CD4-positive, alpha-beta T cell treated with Interleukin-2 at 100 ng/mL for 4 hours (primary cell): ENCODE data around the gene NSUN2.
A peak's percentile ranks its signal among the peaks of the same experiment; 100 is the strongest.
"Not testable (repeated sequence)": the region's sequence is repeated elsewhere in the genome, so short reads cannot be mapped to it uniquely, and the experiment has no call there.

Source experiments
- DNase-seq: peaks from one replicate; pipeline ENCODE4 v3.0.0-alpha.2; 2020; ENCODE audit warnings: low spot score

Gene NSUN2

DNA sequence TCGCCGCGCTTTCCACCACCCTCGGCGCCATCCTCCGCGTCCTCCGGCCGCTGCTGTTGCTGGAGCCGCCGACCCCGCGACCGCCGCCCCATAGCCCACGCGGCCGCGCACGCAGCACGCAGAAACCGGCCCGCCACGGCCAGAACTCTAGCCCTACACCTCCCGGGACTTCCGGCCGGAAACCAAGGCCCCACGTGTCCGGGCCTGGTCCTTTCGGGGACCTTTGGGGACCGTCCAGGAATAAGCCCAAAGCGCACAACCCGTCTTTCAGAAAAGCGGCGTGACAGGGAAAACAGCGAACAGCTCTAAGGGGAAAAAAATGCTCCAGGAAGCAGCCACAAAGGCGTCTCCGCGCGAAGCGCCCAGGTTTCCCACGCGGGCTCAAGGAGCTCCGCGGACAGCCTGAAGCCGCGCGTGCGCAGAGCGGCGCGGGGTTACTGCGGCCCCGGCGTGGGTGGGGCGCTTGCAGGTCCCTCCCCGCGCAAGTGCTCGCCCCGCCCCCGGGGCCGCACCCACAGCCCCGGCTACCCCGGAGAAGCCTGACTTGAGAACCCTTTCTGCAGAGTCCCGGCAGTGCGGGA lies at the start of gene NSUN2, which contains the start of gene SRD5A1:
NSUN2 (minus strand) TSS at position 157 of the 581 bp plus-strand sequence; CDS start at position 92, 65 bp downstream.
SRD5A1 (plus strand) TSS at position 553 of the 581 bp plus-strand sequence. CDS start 137 bp downstream, outside the sequence.
- peak; percentile 89 for DNase-seq

GRCh38 chr5:6682239-6682638 lies 49.4 kb upstream of the NSUN2 start:
- DNase-seq: no peak

DNA sequence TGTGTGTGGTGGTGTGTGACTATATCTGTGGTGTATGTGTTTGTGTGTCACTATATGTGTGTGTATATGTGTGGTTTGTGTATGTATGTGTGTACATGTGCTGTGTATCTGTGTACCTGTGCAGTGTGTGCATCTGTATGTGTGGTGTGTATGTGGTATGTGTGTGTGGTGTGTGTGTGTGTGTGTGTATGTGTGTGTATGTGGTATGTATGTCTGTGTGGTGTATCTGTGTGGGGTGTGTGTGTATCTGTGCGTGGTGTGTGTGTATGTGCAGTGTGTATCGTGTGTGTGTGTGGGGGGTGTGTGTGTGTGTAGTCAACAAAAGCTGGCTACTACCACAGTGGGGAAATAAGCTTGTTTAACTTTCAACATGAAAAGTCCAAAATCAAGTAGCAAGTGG lies 48.8 kb upstream of the NSUN2 start:
- DNase-seq: no peak

- DNase-seq: no peak
Observed at GRCh38 chr5:6680922-6681321, 48.1 kb upstream of the NSUN2 start.

- DNase-seq: no peak
Observed at GRCh38 chr5:6678385-6678784, 45.5 kb upstream of the NSUN2 start.

GRCh38 chr5:6676702-6677101 lies 43.9 kb upstream of the NSUN2 start:
- no peak for DNase-seq

DNA sequence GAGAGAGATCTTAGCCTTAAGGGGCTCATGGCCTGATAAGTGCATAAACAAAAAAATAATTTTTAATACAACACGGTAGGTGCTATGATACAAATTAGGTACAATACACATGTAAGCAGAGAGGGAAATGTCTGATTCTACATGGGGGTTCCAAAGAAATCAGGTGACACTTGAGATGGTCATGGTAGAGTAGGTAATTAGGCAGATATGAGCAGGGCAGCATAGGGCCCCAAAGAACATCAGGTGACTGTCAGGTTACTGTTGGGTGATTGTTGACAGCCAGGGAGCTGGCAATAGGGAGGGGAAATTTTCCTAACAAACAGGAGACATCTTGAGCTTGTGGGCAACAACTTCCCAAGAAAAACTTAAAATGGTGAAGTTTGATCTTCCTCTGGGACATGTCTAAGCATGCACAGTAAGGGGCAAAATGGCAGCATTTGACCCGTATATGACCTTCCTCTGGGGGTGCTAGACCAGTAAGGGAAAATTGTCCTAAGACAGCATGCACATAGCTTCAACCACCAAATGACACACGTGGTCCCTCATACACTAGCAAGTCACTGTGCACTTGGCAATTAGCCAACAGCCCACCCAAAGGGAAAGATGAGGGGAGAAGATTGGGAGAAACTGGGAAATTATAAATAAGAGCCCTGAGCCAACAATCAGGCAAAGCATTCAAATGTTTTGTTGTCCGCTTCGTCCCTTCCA lies 43.1 kb upstream of the NSUN2 start:
- DNase-seq: no peak

DNA sequence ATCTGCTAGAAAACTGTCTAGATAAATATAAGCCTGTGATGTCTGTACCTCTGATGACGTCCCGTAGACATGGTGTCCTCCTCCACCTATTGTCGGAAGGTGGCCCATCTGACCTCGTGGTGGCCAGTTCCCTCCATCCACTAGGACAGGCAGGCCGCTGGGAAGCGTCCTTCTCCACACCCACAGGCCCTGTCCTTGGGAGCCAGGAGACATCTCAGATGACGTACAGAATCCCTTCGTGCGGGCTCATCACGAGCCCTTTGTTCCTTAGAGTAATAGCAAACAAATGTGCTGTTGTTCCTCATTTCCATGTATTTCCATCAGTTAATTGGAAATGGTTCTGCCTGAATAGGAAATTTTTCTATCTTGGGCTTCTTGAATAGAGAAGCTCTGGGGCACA lies 42.0 kb upstream of the NSUN2 start:
- no peak for DNase-seq

- DNase-seq: no peak
Observed at GRCh38 chr5:6674421-6674820, 41.6 kb upstream of the NSUN2 start.

- DNase-seq: no peak
Observed at GRCh38 chr5:6673963-6674362, 41.1 kb upstream of the NSUN2 start.

DNA sequence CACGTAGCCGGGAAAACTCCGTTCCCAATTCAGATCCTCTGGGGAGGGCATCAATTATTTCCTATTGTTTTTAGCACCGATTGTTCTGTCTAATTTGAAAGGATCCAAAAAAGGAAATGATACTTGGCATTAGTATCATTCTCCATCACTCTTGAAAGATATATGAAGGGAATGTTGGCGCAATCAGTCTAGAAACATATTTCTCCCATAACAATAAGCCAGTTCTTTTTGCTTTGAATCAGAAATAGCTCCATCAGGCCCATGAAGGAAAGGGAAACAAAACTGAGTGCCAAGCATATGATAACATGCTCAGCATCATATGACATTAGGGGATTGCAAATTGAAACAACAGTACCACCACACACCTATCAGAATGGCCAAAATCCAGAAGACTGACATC lies 40.2 kb upstream of the NSUN2 start:
- no peak for DNase-seq

- DNase-seq: not testable (repeated sequence)
Observed at GRCh38 chr5:6668717-6669116, 35.9 kb upstream of the NSUN2 start.

DNA sequence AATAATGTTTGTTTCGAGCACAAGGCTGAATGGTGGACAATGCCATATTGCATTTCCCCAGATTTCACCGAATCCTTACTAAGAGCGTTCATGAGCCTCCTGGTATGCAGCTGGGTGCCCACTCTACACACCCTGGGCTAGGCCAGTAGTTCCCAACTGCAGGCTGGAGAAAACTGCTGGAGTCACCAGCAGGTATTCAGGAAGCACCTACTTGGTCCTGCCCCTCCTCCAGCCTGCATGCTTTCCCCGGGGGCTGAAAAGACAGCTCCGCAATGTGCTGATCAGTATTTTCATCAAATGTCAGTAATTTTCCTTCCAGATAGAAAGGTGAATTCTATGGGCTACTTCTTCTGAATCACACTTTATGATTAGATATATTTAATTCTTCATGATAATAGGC lies 34.8 kb upstream of the NSUN2 start:
- DNase-seq: no peak

DNA sequence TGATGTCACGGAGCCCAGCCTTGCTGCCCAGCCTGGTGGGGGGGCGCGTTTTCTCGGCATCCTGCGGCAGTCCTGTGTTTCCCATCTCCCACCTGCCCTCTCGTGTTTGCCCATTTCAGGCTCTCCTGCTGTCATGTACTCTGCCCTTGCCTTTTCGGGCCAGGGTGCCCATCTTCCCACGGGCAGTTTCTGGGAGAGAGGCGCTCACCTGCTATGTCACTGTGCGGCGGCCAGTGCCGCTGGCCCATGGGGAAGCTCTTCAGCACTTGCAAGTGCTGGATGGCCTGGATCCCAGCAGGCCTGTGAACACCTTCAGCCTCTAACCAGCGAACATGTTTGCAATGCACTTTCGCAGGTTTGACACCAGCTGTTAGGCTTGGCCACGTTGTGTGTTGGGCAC lies 33.9 kb upstream of the NSUN2 start:
- DNase-seq: no peak

DNA sequence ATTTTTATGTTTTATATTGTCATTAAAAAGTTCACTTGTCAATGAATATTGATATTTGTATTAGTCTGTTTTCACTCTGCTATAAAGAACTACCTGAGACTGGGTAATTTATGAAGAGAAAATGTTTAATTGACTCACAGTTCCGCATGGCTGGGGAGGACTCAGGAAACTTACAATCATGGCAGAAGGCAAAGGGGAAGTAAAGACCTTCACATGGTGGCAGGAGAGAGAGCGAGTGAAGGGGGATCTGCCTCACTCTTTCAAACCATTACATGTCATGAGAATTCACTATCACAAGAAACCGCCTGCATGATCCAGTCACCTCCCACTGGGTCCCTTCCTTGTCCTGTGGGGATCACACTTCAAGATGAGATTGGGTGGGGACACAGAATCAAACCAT lies 27.8 kb upstream of the NSUN2 start:
- no peak for DNase-seq

- DNase-seq: no peak
Observed at GRCh38 chr5:6659941-6660684, 27.3 kb upstream of the NSUN2 start.

GRCh38 chr5:6656680-6657079 lies 23.8 kb upstream of the NSUN2 start:
- DNase-seq: no peak

DNA sequence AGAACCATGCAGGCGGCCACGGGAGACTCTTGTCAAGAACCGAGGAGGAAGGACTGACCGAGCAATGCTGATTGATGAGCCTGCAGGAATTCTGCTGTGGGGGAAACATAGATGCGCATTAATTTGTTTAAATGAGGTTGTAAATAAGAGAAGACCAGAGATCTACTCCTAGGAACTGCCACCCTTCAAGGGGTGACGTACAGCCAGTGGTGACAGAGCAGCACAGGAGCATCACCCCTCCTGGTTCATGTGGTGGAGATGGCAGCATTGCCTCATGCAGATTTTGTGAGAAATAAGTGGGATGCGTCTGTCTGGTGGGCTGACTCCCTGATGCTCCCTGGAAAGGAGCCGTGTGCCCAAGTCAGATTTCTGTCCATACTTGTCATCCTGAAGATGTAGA lies 22.6 kb upstream of the NSUN2 start:
- no peak for DNase-seq

DNA sequence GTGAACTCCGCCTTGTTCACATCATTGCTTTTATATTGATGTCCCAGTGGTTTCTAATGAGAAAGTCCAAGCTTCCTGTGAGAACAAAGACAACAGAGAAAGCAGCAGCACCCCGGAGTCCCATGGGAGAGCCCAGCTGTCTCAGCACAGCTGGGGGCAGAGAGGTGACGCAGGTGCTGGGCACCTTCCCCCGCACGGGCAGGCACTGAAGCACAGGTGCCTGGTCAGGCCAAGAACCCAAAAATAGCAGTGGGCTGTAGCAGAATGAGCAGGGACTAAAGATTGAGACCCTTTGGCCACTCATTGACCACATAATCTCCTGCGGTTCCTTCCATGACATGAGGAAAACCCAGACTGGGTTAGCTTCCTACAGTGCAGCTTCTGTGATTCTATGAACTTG lies 19.2 kb upstream of the NSUN2 start:
- DNase-seq: no peak

DNA sequence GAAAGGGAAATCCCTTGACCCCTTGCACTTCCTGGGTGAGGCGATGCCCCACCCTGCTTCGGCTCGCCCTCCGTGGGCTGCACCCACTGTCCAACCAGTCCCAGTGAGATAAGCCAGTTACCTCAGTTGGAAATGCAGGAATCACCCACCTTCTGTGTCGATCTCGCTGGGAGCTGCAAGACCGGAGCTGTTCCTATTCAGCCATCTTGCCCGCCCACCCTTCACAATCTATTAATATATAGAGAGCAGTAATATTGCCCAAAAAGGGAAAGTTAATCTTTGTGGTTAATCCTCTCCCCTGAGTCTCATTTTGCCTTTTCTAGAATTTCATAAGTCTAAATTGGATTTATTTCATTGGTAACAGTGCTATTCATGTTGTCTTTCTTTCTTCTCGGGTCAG lies 16.8 kb upstream of the NSUN2 start:
- no peak for DNase-seq

- no peak for DNase-seq
Observed at GRCh38 chr5:6649186-6649585, 16.3 kb upstream of the NSUN2 start.

DNA sequence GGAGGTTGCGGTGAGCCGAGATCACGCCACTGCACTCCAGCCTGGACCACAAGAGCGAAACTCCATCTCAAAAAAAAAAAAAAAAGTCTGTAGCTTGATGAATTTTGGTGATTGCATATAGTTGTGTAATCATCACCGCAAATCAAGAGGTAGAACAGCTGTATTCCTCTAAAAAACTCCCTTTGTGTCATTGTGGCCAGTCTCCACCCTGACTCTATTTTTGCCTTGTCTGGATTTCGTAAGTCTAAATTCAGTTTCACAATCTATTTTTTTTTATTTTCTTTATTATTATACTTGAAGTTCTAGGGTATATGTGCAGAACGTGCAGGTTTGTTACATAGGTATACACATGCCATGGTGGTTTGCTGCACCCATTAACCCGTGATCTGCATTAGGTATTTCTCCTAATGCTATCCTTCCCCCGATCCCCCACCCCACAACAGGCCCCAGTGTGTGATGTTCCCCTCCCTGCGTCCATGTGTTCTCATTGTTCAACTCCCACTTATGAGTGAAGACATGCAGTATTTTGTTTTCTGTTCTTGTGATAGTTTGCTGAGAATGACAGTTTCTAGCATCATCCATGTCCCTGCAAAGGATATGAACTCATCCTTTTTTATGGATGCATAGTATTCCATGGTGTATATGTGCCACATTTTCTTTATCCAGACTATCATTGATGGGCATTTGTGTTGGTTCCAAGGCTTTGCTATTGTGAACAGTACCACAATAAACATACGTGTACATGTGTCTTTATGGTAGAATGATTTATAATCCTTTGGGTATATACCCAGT lies 12.9 kb upstream of the NSUN2 start:
- not testable (repeated sequence) for DNase-seq
